Left lung (tissue), 10 donors: ENCODE results near the gene TAGLN2. TPM values are rescaled to one million over a fixed set of nuclear protein-coding genes. Genes with fewer than 3 reads are reported as not detected.

Experiments
- ATAC-seq: fragments of 200-7000 bp; cut with Tn5 transposase; one replicate; pipeline ENCODE4 v1.9.1; 2020; ENCODE audit warnings: moderate library complexity
- DNase-seq, 4 donors: peaks; one replicate each; pipeline ENCODE4 v3.0.0-alpha.2; 2013 to 2020
- H3K27ac ChIP-seq, 2 donors: fragments of 200-600 bp; sonication (generic) in 1 of 2; one replicate each; pipeline versions ENCODE4 v1.5.0 to v1.8.0; 2020 to 2021
- H3K27me3 ChIP-seq, 2 donors: fragments of 200-600 bp; sonication (generic) in 1 of 2; one replicate each; pipeline versions ENCODE4 v1.5.0 to v1.8.0; 2020 to 2021
- H3K36me3 ChIP-seq, 2 donors: fragments of 200-600 bp; sonication (generic) in 1 of 2; one replicate each; pipeline versions ENCODE4 v1.5.0 to v1.8.0; 2020 to 2021
- H3K4me1 ChIP-seq, 2 donors: fragments of 200-600 bp; one replicate each; pipeline ENCODE4 v1.8.0; 2021
- H3K4me3 ChIP-seq, 2 donors: fragments of 200-600 bp; sonication (generic) in 1 of 2; one replicate each; pipeline versions ENCODE4 v1.5.0 to v1.8.0; 2020 to 2021; ENCODE audit warnings: mild to moderate bottlenecking in 1 of 2
- H3K9me3 ChIP-seq, 2 donors: fragments of 200-600 bp; sonication (generic) in 1 of 2; one replicate each; pipeline versions ENCODE4 v1.5.0 to v1.8.0; 2020 to 2021
- intact Hi-C, 2 donors: fragments of 100-400 bp; cut with DNase I; formaldehyde crosslinking; loops; one replicate each; pipeline versions ENCODE4 v1.11.2 to v1.14.2; 2022
- polyA plus RNA-seq, 6 donors: library from polyadenylated mRNA; unstranded; fragments of 120-200 nt; gene quantifications; one replicate each; pipeline ENCODE4 v1.2.1, GENCODE V29; 2013; ENCODE audit not compliant: insufficient read length in 6 of 6
- total RNA-seq, 2 donors: library from RNA; stranded (reverse); fragmentation: NEBNext Ultra II Directional; extraction: Animal tissue kit (Norgen Biotek cat#: 25700); gene quantifications; one replicate each; pipeline ENCODE4 v1.2.1, GENCODE V29; 2021
- TF ChIP-seq, protein P1 (sequence below), 2 donors: fragments of 200-600 bp; sonication (generic) in 1 of 2; IDR thresholded peaks; one replicate each; pipeline versions ENCODE4 v1.5.0 to v1.8.0; 2021; ENCODE audit warnings: antibody characterized with exemption in 2 of 2
- donor health status: DM: no; HTN: yes; CAD: no.
- donor health status: DM: no; HTN: no; CAD: no.

TAGLN2 gene
- total and polyA plus RNA-seq, 8 donors, result 301 to 617 (median 349) TPM

DNA sequence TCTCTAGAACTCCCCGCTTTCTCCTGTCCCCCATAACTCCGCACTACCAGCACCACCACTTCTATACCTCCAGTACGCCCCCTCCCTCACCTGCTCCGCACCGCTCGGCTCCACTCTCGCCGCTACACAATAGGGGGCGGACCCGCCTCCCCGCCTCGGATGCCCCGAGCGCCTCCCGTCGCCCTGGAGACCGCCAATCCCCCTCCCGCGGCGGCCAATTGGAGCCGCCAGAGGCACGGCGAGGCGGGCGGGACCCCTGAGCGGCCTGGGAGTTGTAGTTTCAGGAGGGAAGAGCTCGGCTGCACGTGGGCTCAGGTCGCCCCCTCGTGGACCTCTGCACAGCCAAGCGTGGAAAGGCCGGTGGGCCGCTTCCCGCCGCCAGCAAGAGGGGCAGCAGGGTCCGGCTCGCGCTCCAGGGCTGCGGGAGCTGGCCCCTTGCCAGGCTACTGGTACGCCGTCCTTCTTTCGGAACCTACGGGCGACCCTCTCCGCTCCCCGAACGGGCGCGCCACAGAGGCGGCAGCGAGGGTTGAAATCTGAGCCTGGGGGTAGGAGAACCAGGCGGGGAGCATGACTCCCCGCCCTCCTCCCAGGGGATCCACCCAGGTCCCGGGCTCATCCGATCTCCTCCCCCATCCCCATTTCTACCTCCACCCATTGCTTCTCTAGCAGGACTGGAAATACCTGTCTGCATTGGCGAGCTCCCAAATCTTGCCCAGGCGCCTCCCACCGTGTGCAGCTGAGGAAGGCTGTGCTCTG is 20.4 kb upstream of the TAGLN2 start, which contains the start of gene IGSF9:
Gene IGSF9, minus strand, starts transcription at position 131 of the 759 bp plus-strand sequence. CDS start 2,159 bp downstream, outside the sequence.
- DNase-seq (peak; percentile 76 to 94 (median 86)), ATAC-seq (peak; percentile 93)
- peak within 1 kb of the TSS; percentile 39 to 42 for H3K4me3 ChIP-seq
- H3K4me1 ChIP-seq, result peaks cover 0 to 17% of the 10 kb centered on the region in 2 donors
- no peaks in the 10 kb centered on the region for H3K36me3 ChIP-seq
- TF ChIP-seq, protein P1, sequence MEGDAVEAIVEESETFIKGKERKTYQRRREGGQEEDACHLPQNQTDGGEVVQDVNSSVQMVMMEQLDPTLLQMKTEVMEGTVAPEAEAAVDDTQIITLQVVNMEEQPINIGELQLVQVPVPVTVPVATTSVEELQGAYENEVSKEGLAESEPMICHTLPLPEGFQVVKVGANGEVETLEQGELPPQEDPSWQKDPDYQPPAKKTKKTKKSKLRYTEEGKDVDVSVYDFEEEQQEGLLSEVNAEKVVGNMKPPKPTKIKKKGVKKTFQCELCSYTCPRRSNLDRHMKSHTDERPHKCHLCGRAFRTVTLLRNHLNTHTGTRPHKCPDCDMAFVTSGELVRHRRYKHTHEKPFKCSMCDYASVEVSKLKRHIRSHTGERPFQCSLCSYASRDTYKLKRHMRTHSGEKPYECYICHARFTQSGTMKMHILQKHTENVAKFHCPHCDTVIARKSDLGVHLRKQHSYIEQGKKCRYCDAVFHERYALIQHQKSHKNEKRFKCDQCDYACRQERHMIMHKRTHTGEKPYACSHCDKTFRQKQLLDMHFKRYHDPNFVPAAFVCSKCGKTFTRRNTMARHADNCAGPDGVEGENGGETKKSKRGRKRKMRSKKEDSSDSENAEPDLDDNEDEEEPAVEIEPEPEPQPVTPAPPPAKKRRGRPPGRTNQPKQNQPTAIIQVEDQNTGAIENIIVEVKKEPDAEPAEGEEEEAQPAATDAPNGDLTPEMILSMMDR (IDR thresholded peaks at IDR 0.05), result peak in 1 of 2 donors; percentile 31
- peaks cover 0 to 40% of the 10 kb centered on the region in 2 donors for H3K27me3 ChIP-seq
- intact Hi-C loops, result loop anchor here in 1 of 2 donors (10.0 kb wide), 1 partner anchor 59 kb away; no protein-coding TSS in a partner anchor
- H3K27ac ChIP-seq, result no peak within 1 kb of the TSS
- no peaks in the 10 kb centered on the region for H3K9me3 ChIP-seq

GRCh38 chr1:159944623-159945455 is 19.5 kb upstream of the TAGLN2 start:
- Histone ChIP-seq H3K27me3 (peaks cover 0 to 40% of the 10 kb centered on the region in 2 donors), H3K36me3 (no peaks in the 10 kb centered on the region), H3K4me3 (peak overlapping the region; percentile 39 to 42), H3K9me3 (no peaks in the 10 kb centered on the region), H3K27ac (no peak overlapping the region), H3K4me1 (peaks cover 0 to 13% of the 10 kb centered on the region in 2 donors)
- TF ChIP-seq, protein P1 (IDR thresholded peaks at IDR 0.05), result no peak
- ATAC-seq (no peak), DNase-seq (no peak)
- intact Hi-C loops, result loop anchor here in 1 of 2 donors (10.0 kb wide), 1 partner anchor 60 kb away; no protein-coding TSS in a partner anchor

- DNase-seq (no peak), ATAC-seq (no peak)
- TF ChIP-seq, protein P1 (IDR thresholded peaks at IDR 0.05), result no peak
- H3K36me3 ChIP-seq, result no peaks in the 10 kb centered on the region
- no peaks in the 10 kb centered on the region for H3K9me3 ChIP-seq
- peaks cover 0 to 11% of the 10 kb centered on the region in 2 donors for H3K4me1 ChIP-seq
- no peak overlapping the region for H3K27ac ChIP-seq
- intact Hi-C loops, result loop anchor here in 1 of 2 donors (10.0 kb wide), 1 partner anchor 61 kb away; no protein-coding TSS in a partner anchor
- H3K4me3 ChIP-seq, result no peak overlapping the region
- peaks cover 0 to 40% of the 10 kb centered on the region in 2 donors for H3K27me3 ChIP-seq
Measured at GRCh38 chr1:159943908-159944622, 18.8 kb upstream of the TAGLN2 start.

GRCh38 chr1:159943278-159943640 is 18.0 kb upstream of the TAGLN2 start:
- ATAC-seq (no peak), DNase-seq (no peak)
- intact Hi-C loops, result loop anchor here in 1 of 2 donors (10.0 kb wide), 1 partner anchor 62 kb away; no protein-coding TSS in a partner anchor
- TF ChIP-seq, protein P1 (IDR thresholded peaks at IDR 0.05), result no peak
- Histone ChIP-seq H3K9me3 (no peaks in the 10 kb centered on the region), H3K27ac (no peak overlapping the region), H3K36me3 (no peaks in the 10 kb centered on the region), H3K4me3 (no peak overlapping the region), H3K27me3 (peaks cover 0 to 40% of the 10 kb centered on the region in 2 donors), H3K4me1 (peaks cover 0 to 11% of the 10 kb centered on the region in 2 donors)
